T-cell (primary cell): ENCODE data around the gene POTEC. TPM values are rescaled to one million over a fixed set of nuclear protein-coding genes. Genes with fewer than 3 reads are reported as not detected.
"Not testable (repeated sequence)": the region's sequence is repeated elsewhere in the genome, so short reads cannot be mapped to it uniquely, and the experiment has no call there.

Source experiments
- ATAC-seq, 4 experiments: fragments of 200-7000 bp in 3 of 4; fragments of 150-1000 bp in 1 of 4; cut with Tn5 transposase; replicated peaks in 1 of 4; 1 replicate in 3 of 4; 2 replicates in 1 of 4; pipeline ENCODE4 v1.10.0; 2021; ENCODE audit warnings: moderate library complexity in 3 of 4, mild to moderate bottlenecking in 2 of 4, moderate number of reproducible peaks in 1 of 4
- CTCF ChIA-PET, 2 donors: fragments of 300-600 bp; sonication (Branson Sonifier 250); formaldehyde crosslinking; loops; one replicate each; lab custom pipeline; 2022; ENCODE audit warnings: antibody characterized with exemption in 2 of 2; lab: Charles Lee
- POLR2A ChIA-PET, 2 donors: fragments of 300-600 bp; sonication (Branson Sonifier 250); formaldehyde crosslinking; loops; one replicate each; lab custom pipeline; 2022; ENCODE audit warnings: antibody characterized with exemption in 2 of 2; lab: Charles Lee
- DNase-seq, 35 experiments: peaks; one replicate each; pipeline versions ENCODE4 v3.0.0 to v3.0.0-alpha.2; 2013 to 2023
- H3K27ac ChIP-seq: one replicate; pipeline ENCODE4 v1.5.1; 2013; ENCODE audit warnings: low read length
- H3K27me3 ChIP-seq, 2 experiments: replicated peaks in 1 of 2; 1 replicate in 1 of 2; 2 replicates in 1 of 2; pipeline versions ENCODE4 v1.6.1 to v1.7.0; 2013; ENCODE audit warnings: low read length in 1 of 2, mixed read lengths in 1 of 2; ENCODE audit not compliant: control insufficient read depth in 2 of 2, insufficient read depth in 2 of 2; ENCODE audit errors: extremely low read depth in 1 of 2
- H3K36me3 ChIP-seq, 2 donors: 1 replicate in 1 of 2; 2 replicates in 1 of 2; pipeline versions ENCODE4 v1.6.1 to v1.7.0; 2013; ENCODE audit warnings: low read length in 1 of 2; ENCODE audit not compliant: control insufficient read depth in 2 of 2, insufficient read depth in 1 of 2; ENCODE audit errors: extremely low read depth in 1 of 2
- H3K4me1 ChIP-seq, 2 experiments: 1 replicate in 1 of 2; 2 replicates in 1 of 2; pipeline versions ENCODE4 v1.6.1 to v1.7.0; 2013; ENCODE audit warnings: low read length in 2 of 2, mixed read lengths in 1 of 2; ENCODE audit not compliant: insufficient read depth in 2 of 2, control insufficient read depth in 1 of 2; ENCODE audit errors: extremely low read depth in 1 of 2
- H3K4me3 ChIP-seq, 2 donors: 1 replicate in 1 of 2; 2 replicates in 1 of 2; pipeline versions ENCODE4 v1.5.1 to v1.7.0; 2013; ENCODE audit warnings: mild to moderate bottlenecking in 2 of 2, low read length in 1 of 2, moderate library complexity in 1 of 2; ENCODE audit not compliant: control insufficient read depth in 1 of 2; ENCODE audit errors: extremely low read depth in 1 of 2
- H3K9me3 ChIP-seq: 2 replicates; pipeline ENCODE4 v1.7.0; 2013
- H3K27ac Mint-ChIP-seq, 2 donors: one replicate each; pipeline ENCODE4 v1.8.0; 2020 to 2021; ENCODE audit warnings: mild to moderate bottlenecking in 2 of 2, mixed read lengths in 2 of 2
- H3K27me3 Mint-ChIP-seq, 2 donors: one replicate each; pipeline ENCODE4 v1.8.0; 2021 to 2022; ENCODE audit warnings: mixed read lengths in 2 of 2
- H3K36me3 Mint-ChIP-seq: one replicate; pipeline ENCODE4 v1.8.0; 2021; ENCODE audit warnings: mixed read lengths
- H3K4me1 Mint-ChIP-seq, 3 donors: one replicate each; pipeline ENCODE4 v1.8.0; 2020 to 2022; ENCODE audit warnings: mixed read lengths in 3 of 3, mild to moderate bottlenecking in 1 of 3
- H3K4me3 Mint-ChIP-seq, 3 donors: one replicate each; pipeline ENCODE4 v1.8.0; 2020 to 2022; ENCODE audit warnings: mild to moderate bottlenecking in 3 of 3, mixed read lengths in 3 of 3, moderate library complexity in 3 of 3
- H3K9me3 Mint-ChIP-seq, 3 donors: one replicate each; pipeline ENCODE4 v1.8.0; 2020 to 2022; ENCODE audit warnings: mixed read lengths in 3 of 3
- WGBS: methylation state at CpG from one replicate; pipeline ENCODE4 v1.1.5; 2013; ENCODE audit warnings: missing lambda C conversion rate; ENCODE audit not compliant: insufficient coverage; 5-methylcytosine and 5-hydroxymethylcytosine counted together
- total RNA-seq, 35 experiments: library from RNA in 6 of 35; stranded (reverse) in 6 of 35; fragments of 120-200 nt in 1 of 35; gene quantifications; one replicate each; pipeline versions ENCODE4 v1.2.1 to v1.2.4 and lab custom pipeline; 2013 to 2026

POTEC gene
- total RNA-seq, 5 donors from 2014 or later (not counting 1 experiment from before 2014, with no cell fraction given) = 0.05 TPM; not detected in 4

DNA sequence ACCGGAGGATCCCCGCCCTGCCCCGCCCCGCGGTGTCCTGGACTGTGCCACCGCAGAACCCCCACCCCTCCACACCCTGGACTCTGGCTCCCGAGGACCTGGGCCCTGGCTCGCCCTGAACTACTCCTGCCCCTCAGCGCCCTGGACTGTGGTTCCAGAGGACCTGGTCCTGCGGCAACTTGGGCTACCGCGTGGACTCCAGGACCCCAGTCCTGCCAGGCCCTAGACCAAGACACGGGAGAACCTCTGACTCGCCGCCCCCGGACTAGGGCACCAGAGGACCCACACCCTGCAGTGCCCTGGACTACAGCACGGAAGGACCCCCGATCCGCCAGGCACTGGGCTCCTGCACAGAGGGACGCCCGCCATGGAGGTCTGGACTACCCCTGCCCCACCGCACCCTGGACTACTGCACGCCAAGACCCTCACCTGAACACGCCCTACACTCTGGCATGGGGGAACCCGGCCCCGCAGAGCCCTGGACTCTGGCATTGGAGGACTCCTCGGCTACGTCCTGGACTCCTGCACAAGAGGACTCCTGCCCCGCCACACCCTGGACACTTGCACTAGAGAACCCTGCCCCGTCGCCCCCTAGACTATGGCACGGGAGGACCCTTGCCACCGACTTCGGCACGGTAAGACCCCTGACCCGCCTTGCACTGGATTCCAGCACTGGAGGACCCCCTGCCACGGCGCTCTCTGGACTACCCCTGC lies 69.2 kb downstream of the POTEC start:
- POLR2A ChIA-PET, H3K4me3 Mint-ChIP-seq, H3K4me3 ChIP-seq, H3K36me3 ChIP-seq, H3K27me3 Mint-ChIP-seq, CTCF ChIA-PET, H3K27ac ChIP-seq, H3K27me3 ChIP-seq, ATAC-seq, DNase-seq, H3K9me3 Mint-ChIP-seq, H3K4me1 ChIP-seq, H3K36me3 Mint-ChIP-seq, H3K4me1 Mint-ChIP-seq, H3K27ac Mint-ChIP-seq, H3K9me3 ChIP-seq: not testable (repeated sequence)
- WGBS = 95% methylated on average over 7 of the region's 38 CpGs

DNA sequence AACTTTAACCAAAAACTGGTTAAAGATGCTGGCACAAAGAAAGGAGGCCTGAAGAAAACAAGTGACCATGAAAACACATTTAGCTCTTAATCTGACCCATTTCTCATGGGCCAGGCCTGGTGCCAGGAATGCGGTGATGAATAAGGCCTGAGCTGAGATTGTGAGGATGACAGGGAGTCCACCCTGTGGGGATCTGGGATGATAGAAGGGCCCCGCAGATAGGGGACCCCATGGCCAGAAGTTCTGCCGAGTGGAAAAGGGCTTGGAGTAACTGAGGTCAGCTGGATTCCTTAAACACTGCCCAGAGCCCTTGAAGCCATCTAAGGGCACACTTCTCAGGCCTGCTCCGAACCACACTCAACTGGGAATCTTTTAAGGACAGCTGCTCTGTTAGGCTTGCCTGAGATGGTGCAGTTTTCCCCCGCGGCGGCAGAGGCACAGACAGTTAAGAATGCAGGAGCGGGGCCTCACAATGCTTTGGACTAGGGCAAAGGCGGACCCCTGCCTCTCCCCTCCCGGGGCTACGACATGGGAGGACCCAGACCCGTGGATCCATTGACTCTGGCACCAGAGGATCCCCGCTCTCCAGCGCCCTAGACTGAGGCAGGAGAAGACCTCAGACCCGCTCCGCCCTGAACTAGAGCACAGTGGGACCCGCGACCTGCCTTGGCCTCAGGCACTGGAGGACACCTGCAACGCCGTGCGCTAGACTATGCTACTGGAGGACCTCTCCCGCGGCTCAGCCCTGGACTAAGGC lies 70.0 kb downstream of the POTEC start:
- CTCF ChIA-PET, H3K9me3 ChIP-seq, H3K4me3 Mint-ChIP-seq, H3K27ac Mint-ChIP-seq, H3K27ac ChIP-seq, POLR2A ChIA-PET, DNase-seq, H3K4me1 Mint-ChIP-seq, H3K27me3 Mint-ChIP-seq, H3K4me1 ChIP-seq, H3K4me3 ChIP-seq, H3K27me3 ChIP-seq, ATAC-seq, H3K36me3 ChIP-seq, H3K36me3 Mint-ChIP-seq, H3K9me3 Mint-ChIP-seq: not testable (repeated sequence)
- WGBS = 84% methylated on average over 10 of the region's 23 CpGs

DNA sequence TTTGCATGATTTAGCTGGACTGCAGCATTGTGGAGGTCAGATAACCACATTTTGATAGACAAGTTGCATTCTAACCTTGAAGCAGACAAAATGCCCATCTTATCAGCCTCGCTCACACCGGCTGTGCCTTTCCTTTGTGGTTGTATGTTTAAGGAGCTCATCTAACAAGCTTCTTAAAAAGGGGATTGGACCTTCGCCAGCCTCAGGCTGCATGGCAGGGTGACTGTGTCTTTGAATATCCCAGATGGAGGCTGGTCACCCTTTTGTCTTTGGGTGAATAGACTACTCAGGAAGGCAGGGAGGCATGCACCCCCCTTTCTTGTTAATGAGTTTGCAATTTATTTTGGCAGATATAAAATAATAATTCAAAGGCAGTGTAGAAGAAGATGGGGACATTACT lies 72.1 kb downstream of the POTEC start:
- H3K9me3 Mint-ChIP-seq, CTCF ChIA-PET, H3K4me3 ChIP-seq: not testable (repeated sequence)

DNA sequence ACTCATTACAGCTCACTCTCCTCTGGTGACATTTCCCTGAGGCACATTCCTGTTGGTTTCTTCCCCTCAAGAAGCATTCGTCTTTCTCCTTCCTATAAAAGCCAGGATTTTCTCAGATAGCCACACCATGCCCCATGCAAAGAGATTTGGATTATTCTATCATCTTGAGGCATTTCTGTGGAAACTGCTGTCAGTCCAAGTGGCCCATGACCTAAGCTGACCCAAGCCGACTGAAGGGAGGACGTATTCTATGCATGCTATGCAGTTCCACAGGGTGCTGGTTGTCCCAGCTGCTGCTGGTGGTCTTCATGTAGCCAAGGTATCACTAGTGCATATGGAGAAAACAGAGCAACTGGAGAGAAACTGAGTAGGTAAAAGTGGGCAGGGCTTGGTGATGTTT lies 73.0 kb downstream of the POTEC start:
- WGBS = 67% methylated on average over 2 of the region's 3 CpGs
- H3K36me3 Mint-ChIP-seq, CTCF ChIA-PET: not testable (repeated sequence)

More for the DNA sequence above, 72.1 kb downstream of the POTEC start:
- H3K27ac ChIP-seq, H3K4me1 ChIP-seq, H3K36me3 ChIP-seq, H3K4me1 Mint-ChIP-seq, DNase-seq, H3K27me3 Mint-ChIP-seq, H3K27ac Mint-ChIP-seq, H3K9me3 ChIP-seq, H3K27me3 ChIP-seq, H3K36me3 Mint-ChIP-seq, H3K4me3 Mint-ChIP-seq, ATAC-seq: not testable (repeated sequence)
- POLR2A ChIA-PET = interaction anchor here in 1 of 2 donors (0.6 kb wide), 1 partner anchor 606 kb away, joined by 4 read pairs; no protein-coding TSS in a partner anchor
- WGBS = no CpG with 5 or more reads among the region's 3 CpGs

DNA sequence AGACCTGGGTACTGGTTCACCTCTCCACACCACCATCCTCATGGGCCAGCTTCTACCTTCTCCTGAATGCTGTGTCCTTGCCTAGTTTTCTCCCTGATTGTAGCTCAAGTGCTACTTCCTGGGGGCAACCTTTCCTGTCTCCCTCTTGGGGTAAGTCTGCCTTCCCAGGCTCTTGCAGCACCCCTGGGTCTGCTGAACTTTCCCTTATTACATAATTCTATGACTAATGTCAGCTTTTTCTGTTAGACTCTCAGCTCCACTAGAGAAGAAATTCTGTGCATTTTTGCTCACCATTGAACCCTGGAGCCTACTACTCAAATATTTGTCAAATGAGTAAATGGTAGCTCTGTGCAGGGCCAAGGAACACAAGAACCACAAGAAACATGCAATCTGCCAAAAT lies 73.4 kb downstream of the POTEC start:
- H3K9me3 Mint-ChIP-seq, CTCF ChIA-PET, H3K36me3 ChIP-seq, H3K4me3 Mint-ChIP-seq, H3K4me1 ChIP-seq, H3K9me3 ChIP-seq, POLR2A ChIA-PET, ATAC-seq, H3K27me3 ChIP-seq, DNase-seq, H3K27ac Mint-ChIP-seq, H3K4me3 ChIP-seq, H3K36me3 Mint-ChIP-seq, H3K4me1 Mint-ChIP-seq, H3K27me3 Mint-ChIP-seq, H3K27ac ChIP-seq: not testable (repeated sequence)

More for the DNA sequence above, 73.0 kb downstream of the POTEC start:
- H3K36me3 ChIP-seq, H3K9me3 ChIP-seq, H3K27ac ChIP-seq, H3K4me3 ChIP-seq, POLR2A ChIA-PET, H3K4me1 Mint-ChIP-seq, H3K4me3 Mint-ChIP-seq, H3K27me3 Mint-ChIP-seq, H3K9me3 Mint-ChIP-seq, DNase-seq, H3K27ac Mint-ChIP-seq, ATAC-seq, H3K27me3 ChIP-seq, H3K4me1 ChIP-seq: not testable (repeated sequence)

DNA sequence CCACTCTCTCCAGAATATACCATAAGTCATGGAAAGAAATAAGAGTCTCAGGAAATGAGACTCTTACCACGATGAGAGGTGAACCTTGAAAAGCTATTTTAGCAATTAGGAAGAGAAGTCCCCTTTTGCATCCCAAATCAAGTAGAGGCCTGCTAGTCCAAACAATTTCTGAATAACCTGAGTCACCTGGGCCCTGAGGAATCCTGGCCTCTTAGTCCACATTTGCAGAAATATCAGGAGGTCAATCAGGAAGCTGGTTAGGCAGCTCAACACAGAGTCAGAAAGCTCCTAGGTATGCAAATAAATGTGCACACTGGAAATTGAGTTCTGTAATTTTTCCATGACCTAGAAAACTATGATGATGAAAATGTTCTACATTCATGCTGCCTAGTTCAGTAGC lies 77.4 kb downstream of the POTEC start:
- not testable (repeated sequence) for ATAC-seq, H3K36me3 Mint-ChIP-seq

More for the DNA sequence above, 77.4 kb downstream of the POTEC start:
- WGBS = no CpG with 5 or more reads among the region's 1 CpG
- POLR2A ChIA-PET, H3K27me3 ChIP-seq, H3K4me3 Mint-ChIP-seq, H3K36me3 ChIP-seq, H3K9me3 ChIP-seq, H3K4me3 ChIP-seq, H3K4me1 ChIP-seq, H3K9me3 Mint-ChIP-seq, H3K27ac Mint-ChIP-seq, CTCF ChIA-PET, H3K4me1 Mint-ChIP-seq, DNase-seq, H3K27me3 Mint-ChIP-seq, H3K27ac ChIP-seq: not testable (repeated sequence)
